Transverse colon (tissue), 4 donors: ENCODE results near the gene SUSD3. TPM values are rescaled to one million over a fixed set of nuclear protein-coding genes. Genes with fewer than 3 reads are reported as not detected.
A peak's percentile ranks its signal among the peaks of the same experiment; 100 is the strongest.

Source experiments
- DNase-seq: peaks from one replicate; pipeline ENCODE4 v3.0.0-alpha.2; 2019
- H3K27ac ChIP-seq, 4 donors: fragments of 200-600 bp; sonication (generic); 2 replicates each; pipeline ENCODE4 v1.5.1; 2016 to 2018; ENCODE audit warnings: inconsistent platforms in 4 of 4
- H3K27me3 ChIP-seq: fragments of 200-600 bp; sonication (generic); 2 replicates; pipeline ENCODE4 v1.5.1; 2017; ENCODE audit warnings: inconsistent platforms
- H3K36me3 ChIP-seq, 4 donors: fragments of 200-600 bp; sonication (generic); 2 replicates each; pipeline ENCODE4 v1.5.1; 2017 to 2019; ENCODE audit warnings: inconsistent platforms in 4 of 4
- H3K4me1 ChIP-seq, 4 donors: fragments of 200-600 bp; sonication (generic); 2 replicates each; pipeline ENCODE4 v1.5.1; 2017 to 2020; ENCODE audit warnings: inconsistent platforms in 4 of 4
- H3K4me3 ChIP-seq, 4 donors: fragments of 200-600 bp; sonication (generic); 1 replicate in 1 of 4; 2 replicates in 3 of 4; pipeline versions ENCODE4 v1.5.1 to v1.6.1; 2017 to 2019; ENCODE audit warnings: inconsistent platforms in 4 of 4
- H3K9me3 ChIP-seq, 2 donors: fragments of 200-600 bp; sonication (generic); 2 replicates each; pipeline ENCODE4 v1.5.1; 2017 to 2019; ENCODE audit warnings: inconsistent platforms in 2 of 2
- EP300 ChIP-seq: sonication (generic); formaldehyde crosslinking; IDR thresholded peaks from one replicate; pipeline ENCODE4 v1.6.1; 2017; ENCODE audit warnings: antibody characterized with exemption, low read depth
- POLR2A ChIP-seq: fragments of 450-650 bp; IDR thresholded peaks from one replicate; pipeline ENCODE4 v1.6.1; 2016; ENCODE audit warnings: antibody characterized with exemption, mild to moderate bottlenecking, moderate library complexity
- POLR2AphosphoS5 ChIP-seq, 3 donors: sonication (generic); formaldehyde crosslinking; IDR thresholded peaks; one replicate each; pipeline ENCODE4 v1.6.1; 2016; ENCODE audit warnings: antibody characterized with exemption in 3 of 3
- WGBS, 2 donors: methylation state at CpG; one replicate each; pipeline ENCODE4 v1.1.5; 2018; ENCODE audit warnings: low coverage in 1 of 2; 5-methylcytosine and 5-hydroxymethylcytosine counted together
- in situ Hi-C, 4 donors: fragments of 200-750 bp; cut with MboI; loops; one replicate each; pipeline versions ENCODE4 v1.15.0 to v1.15.1; 2017; ENCODE audit warnings: low sequenced_read_pairs in 3 of 4, low pct_ligation_motif_present in 1 of 4, low pct_unique_long_range_greater_than_20kb in 1 of 4
- intact Hi-C: fragments of 100-400 bp; cut with DNase I; formaldehyde crosslinking; loops from one replicate; pipeline ENCODE4 v1.15.1; 2023; ENCODE audit warnings: low total_unique reads
- total RNA-seq, 4 donors: library from RNA; depleted of rRNA; stranded (reverse); fragments of >200 nt; gene quantifications; one replicate each; pipeline ENCODE4 v1.1.0, GENCODE V29; 2016
- TF ChIP-seq, protein P1 (sequence below), 5 experiments: fragments of 200-600 bp in 3 of 5; fragments of 450-650 bp in 2 of 5; sonication (generic) in 3 of 5; IDR thresholded peaks; 1 replicate in 2 of 5; 2 replicates in 3 of 5; pipeline ENCODE4 v1.5.1; 2016 to 2017; ENCODE audit warnings: antibody characterized with exemption in 5 of 5, inconsistent platforms in 3 of 5, mild to moderate bottlenecking in 2 of 5, moderate library complexity in 1 of 5

Gene SUSD3
- total RNA-seq, 4 donors from 2014 or later = 1.9 to 2.7 TPM; not detected in 2

DNA sequence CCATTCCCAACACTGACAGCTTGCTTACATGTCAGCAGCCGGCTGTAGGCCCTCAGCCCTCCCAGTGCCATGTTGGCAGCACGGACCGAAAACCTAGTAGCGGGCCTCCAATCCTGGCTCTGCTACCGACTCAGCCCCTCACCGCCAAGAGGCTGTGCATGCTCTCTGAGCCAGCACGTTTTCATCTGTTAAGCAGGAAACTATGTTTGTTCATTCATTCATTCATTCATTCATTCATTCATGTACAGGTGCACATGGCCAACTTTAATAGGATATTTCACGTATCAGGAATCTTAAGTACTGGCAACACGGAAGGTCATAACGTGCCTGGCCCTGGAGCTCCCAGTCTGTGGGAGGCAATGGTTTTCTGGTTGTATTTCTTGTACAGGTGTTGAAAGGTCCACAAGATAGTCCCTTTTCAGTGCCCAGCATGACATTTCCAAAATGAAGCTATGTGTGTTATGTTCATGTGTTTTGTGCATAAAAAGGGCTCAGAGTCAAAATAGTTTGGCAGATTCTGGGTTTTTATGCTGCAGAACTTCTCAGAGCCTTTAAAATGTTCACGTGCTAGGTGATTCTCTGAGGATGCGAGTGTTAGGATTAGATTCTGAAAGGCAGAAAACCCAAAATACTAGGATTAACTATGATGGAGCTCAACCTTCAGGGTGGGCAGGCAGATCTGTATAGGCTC is 17.7 kb downstream of the SUSD3 start:
- no peak for TF ChIP-seq POLR2A
- TF ChIP-seq EP300 = no peak
- no peak for TF ChIP-seq POLR2AphosphoS5 (IDR thresholded peaks at IDR 0.05)

DNA sequence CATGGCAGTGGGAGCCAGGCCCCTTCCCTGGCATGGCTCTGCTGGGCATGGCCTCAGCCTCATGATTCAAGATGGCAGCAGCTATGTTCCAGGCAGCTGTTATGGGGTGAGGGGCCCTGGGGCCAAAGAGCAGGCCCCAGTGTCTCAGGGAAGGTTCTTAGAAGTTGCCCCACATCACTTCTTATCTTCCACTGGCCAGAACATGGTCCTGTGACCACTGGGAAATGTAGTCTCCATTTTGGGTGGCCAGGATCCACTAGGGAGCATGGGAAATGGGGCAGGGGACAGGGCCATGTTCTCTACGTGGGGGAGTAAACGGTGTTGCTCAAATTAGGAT is 18.3 kb downstream of the SUSD3 start:
- no peaks in the 10 kb centered on the region for H3K27me3 ChIP-seq
- in situ Hi-C loops = no loop called here
- DNase-seq = no peak
- WGBS, 2 donors = 96% methylated on average over 2 of the region's 2 CpGs; no CpG with 5 or more reads in 1 of the 2 donors
- TF ChIP-seq POLR2AphosphoS5 (IDR thresholded peaks at IDR 0.05) = no peak
- TF ChIP-seq, protein P1, sequence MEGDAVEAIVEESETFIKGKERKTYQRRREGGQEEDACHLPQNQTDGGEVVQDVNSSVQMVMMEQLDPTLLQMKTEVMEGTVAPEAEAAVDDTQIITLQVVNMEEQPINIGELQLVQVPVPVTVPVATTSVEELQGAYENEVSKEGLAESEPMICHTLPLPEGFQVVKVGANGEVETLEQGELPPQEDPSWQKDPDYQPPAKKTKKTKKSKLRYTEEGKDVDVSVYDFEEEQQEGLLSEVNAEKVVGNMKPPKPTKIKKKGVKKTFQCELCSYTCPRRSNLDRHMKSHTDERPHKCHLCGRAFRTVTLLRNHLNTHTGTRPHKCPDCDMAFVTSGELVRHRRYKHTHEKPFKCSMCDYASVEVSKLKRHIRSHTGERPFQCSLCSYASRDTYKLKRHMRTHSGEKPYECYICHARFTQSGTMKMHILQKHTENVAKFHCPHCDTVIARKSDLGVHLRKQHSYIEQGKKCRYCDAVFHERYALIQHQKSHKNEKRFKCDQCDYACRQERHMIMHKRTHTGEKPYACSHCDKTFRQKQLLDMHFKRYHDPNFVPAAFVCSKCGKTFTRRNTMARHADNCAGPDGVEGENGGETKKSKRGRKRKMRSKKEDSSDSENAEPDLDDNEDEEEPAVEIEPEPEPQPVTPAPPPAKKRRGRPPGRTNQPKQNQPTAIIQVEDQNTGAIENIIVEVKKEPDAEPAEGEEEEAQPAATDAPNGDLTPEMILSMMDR (IDR thresholded peaks at IDR 0.05) = no peak
- no peak for TF ChIP-seq POLR2A
- no peak for TF ChIP-seq EP300
- H3K9me3 ChIP-seq = no peaks in the 10 kb centered on the region
- intact Hi-C loops = no loop called here
- no peak overlapping the region for H3K4me3 ChIP-seq
- H3K36me3 ChIP-seq = no peaks in the 10 kb centered on the region
- peaks cover 0 to 12% (median 9%) of the 10 kb centered on the region in 4 donors for H3K4me1 ChIP-seq
- no peak overlapping the region for H3K27ac ChIP-seq

More for the DNA sequence above, 17.7 kb downstream of the SUSD3 start:
- Histone ChIP-seq H3K36me3 (no peaks in the 10 kb centered on the region), H3K27ac (no peak overlapping the region), H3K4me1 (peaks cover 0 to 13% (median 9%) of the 10 kb centered on the region in 4 donors), H3K4me3 (no peak overlapping the region), H3K9me3 (no peaks in the 10 kb centered on the region), H3K27me3 (no peaks in the 10 kb centered on the region)
- in situ Hi-C loops = no loop called here
- WGBS, 2 donors = 92 to 93% methylated on average over 4 to 12 of the region's 12 CpGs
- no peak for DNase-seq
- intact Hi-C loops = no loop called here

DNA sequence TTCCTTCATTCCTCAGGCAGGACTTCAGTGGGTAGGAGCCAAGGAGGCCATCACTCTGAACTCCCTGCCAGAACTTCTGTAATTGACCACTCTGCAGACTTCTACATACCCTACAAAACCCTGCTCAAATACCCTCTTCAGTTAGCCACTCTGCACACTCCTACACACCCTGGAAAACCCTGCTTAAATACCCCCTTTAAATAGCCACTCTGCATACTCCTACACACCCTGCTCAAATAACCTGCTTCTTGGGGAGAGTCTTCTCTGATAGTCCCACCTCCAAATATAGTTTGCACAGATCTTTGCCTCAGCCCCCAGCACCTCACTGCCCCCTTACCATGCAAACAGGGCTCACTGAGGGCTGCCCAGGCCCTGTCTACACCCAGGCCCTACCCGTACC is 18.9 kb downstream of the SUSD3 start:
- Histone ChIP-seq H3K27ac (no peak overlapping the region), H3K9me3 (no peaks in the 10 kb centered on the region), H3K27me3 (no peaks in the 10 kb centered on the region), H3K36me3 (no peaks in the 10 kb centered on the region), H3K4me3 (no peak overlapping the region), H3K4me1 (peaks cover 0 to 6% (median 5%) of the 10 kb centered on the region in 4 donors)
- intact Hi-C loops = no loop called here
- no peak for DNase-seq
- in situ Hi-C loops = no loop called here
- TF ChIP-seq POLR2AphosphoS5 (IDR thresholded peaks at IDR 0.05) (no peak), EP300 (no peak)
- WGBS, 2 donors = 100% methylated on average over 1 of the region's 1 CpG; no CpG with 5 or more reads in 1 of the 2 donors

DNA sequence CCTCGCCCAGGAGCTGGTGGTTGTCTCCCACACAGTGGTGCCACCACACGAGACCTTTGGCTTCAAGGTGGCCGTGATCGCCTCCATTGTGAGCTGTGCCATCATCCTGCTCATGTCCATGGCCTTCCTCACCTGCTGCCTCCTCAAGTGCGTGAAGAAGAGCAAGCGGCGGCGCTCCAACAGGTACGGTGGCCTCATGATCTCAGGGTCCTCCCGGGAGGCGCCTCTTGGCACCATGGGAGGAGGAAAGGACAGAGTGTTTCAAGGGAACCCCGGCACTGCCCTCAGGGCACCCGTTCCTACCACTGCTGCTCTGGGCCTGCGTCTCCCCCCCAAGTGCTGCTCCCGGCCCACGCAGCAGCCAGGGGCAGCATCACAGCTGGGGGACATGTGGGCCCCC is 19.3 kb downstream of the SUSD3 start:
- in situ Hi-C loops (no loop called here), intact Hi-C loops (no loop called here)
- no peaks in the 10 kb centered on the region for H3K27me3 ChIP-seq
- peaks cover 0 to 2% (median 1%) of the 10 kb centered on the region in 4 donors for H3K4me1 ChIP-seq
- H3K36me3 ChIP-seq = no peaks in the 10 kb centered on the region
- no peak for TF ChIP-seq EP300
- TF ChIP-seq POLR2A = no peak
- TF ChIP-seq POLR2AphosphoS5 (IDR thresholded peaks at IDR 0.05) = no peak
- TF ChIP-seq, protein P1 (IDR thresholded peaks at IDR 0.05) = no peak
- no peaks in the 10 kb centered on the region for H3K9me3 ChIP-seq
- WGBS, 2 donors = 96% methylated on average over 15 of the region's 16 CpGs; no CpG with 5 or more reads in 1 of the 2 donors
- no peak for DNase-seq
- no peak overlapping the region for H3K4me3 ChIP-seq
- no peak overlapping the region for H3K27ac ChIP-seq

DNA sequence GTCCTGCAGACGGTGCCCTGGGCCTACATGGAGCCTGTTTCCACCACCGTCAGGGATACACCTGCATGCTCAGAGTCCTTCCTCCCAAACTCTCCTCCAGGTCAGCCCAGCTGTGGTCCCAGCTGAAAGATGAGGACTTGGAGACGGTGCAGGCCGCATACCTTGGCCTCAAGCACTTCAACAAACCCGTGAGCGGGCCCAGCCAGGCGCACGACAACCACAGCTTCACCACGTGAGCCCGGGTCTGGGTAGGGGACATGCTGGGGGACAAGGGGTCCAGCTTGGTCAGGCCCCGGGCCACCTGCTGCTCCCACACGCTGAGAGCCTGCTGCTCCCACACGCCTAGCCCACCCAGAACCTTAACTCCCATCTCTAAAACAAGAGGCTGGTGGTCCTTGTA is 20.9 kb downstream of the SUSD3 start:
- no peak overlapping the region for H3K4me3 ChIP-seq
- no peaks in the 10 kb centered on the region for H3K36me3 ChIP-seq
- no peaks in the 10 kb centered on the region for H3K4me1 ChIP-seq
- no peaks in the 10 kb centered on the region for H3K9me3 ChIP-seq
- WGBS, 2 donors = 96% methylated on average over 13 of the region's 13 CpGs; no CpG with 5 or more reads in 1 of the 2 donors
- peak; percentile 2 for DNase-seq
- TF ChIP-seq POLR2A (no peak), POLR2AphosphoS5 (IDR thresholded peaks at IDR 0.05) (no peak), EP300 (no peak)
- TF ChIP-seq, protein P1 (IDR thresholded peaks at IDR 0.05) = no peak
- H3K27ac ChIP-seq = no peak overlapping the region
- no peaks in the 10 kb centered on the region for H3K27me3 ChIP-seq
- intact Hi-C loops (no loop called here), in situ Hi-C loops (no loop called here)
